GM21619 (cell line): ENCODE results near the gene CPXM1.
"Not testable (repeated sequence)": the region's sequence is repeated elsewhere in the genome, so short reads cannot be mapped to it uniquely, and the experiment has no call there.

Experiments used
- ATAC-seq: cut with Tn5 transposase; IDR thresholded peaks from one replicate; pipeline ENCODE4 v1.9.1; 2021; ENCODE audit not compliant: unreplicated experiment

CPXM1 gene

DNA sequence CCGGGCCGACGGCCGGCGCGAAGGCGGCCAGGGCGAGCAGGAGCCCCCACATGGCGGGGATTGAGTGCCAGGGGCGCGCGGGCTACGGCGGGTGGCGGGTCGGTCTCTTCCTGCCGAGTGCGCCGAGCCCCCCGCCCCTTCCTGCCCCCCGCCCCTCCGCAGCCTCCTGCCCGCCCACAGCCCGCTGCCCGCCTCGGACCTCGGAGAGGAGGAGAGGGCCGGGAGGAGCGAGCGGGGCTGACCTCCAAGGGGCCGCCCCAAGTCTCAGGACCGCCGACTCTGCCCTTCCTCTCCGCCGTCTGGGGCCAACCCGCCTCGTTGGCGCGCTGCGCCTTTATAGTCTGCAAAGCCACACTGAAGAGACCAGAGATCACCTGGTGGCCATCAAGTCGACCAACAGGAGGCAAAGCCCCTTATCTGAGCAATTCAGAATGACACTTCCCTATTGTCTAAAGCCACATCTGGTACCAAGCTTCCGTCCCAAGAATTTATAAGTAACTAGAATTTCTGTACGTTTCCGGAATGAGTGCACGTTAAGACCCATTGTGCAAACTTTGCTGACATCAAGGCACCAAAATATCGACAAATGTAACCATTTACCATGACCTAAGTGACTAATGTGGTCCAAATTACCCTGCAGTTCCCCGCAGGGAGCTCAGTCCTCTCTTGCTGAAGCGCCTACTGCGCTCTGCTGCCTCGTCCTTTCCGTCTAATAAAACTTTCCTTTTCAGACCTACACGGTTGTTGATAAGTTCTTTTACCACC, at the start of gene CPXM1:
Gene CPXM1, minus strand, starts transcription at position 107 of the 765 bp plus-strand sequence. Its CDS starts 55 bp downstream, at position 52.
- peak; percentile 54 for ATAC-seq

DNA sequence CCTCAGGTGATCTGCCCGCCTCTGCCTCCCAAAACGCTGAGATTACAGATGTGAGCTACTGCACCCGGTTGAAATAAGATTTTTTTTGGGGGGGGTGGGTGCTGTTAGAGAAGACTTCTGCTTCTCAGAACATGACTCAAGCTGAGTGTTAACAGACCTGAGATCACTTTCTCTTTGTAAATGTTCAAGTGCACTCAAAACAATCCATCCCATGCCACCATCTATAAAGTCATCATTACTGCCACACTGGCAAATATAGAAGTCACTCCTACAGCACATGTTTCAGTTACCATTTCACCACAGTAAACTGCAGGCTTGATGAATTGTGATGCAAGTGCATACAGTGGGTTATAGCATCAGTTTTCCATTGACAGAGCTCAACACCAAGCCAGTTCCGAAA, 49.1 kb upstream of the CPXM1 start:
- no peak for ATAC-seq

DNA sequence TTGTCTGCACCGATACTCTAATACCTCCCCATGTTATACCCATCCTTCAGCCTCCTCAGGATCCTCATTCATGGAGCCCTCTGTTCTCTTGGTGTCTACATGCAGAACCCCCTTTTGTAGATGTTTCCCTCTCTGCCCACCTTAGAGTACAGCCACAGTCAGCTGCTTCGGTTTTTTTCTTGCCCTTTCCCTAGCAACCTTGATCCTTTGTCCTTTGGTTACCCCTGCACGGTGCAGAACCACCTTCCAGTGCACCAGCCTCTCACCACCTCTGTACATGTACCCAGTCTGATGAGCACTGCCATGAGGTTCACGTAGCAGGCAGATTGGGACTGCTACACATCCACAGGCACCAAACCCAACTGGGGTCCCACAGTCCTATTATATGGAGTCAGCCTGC, 47.4 kb upstream of the CPXM1 start:
- ATAC-seq: no peak

DNA sequence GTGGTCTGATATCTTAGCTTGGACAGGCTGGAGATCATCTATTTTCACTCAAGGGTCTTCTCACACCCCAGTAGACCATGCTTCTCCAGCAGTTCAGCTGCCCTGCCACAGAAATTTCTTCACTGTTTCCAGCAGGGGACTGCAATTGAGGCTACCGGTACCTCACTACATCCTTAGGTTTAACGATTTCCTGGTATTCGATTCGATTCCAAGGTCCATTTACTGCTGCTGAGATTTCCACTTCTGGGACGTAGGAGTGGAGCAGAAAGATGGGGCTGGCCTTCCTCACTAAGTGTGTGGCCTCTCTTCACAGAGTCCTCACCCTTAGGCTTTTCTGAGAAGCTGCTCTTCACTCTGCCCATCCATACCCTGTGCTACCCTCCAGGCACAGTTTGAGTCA, 46.3 kb upstream of the CPXM1 start:
- ATAC-seq: no peak

DNA sequence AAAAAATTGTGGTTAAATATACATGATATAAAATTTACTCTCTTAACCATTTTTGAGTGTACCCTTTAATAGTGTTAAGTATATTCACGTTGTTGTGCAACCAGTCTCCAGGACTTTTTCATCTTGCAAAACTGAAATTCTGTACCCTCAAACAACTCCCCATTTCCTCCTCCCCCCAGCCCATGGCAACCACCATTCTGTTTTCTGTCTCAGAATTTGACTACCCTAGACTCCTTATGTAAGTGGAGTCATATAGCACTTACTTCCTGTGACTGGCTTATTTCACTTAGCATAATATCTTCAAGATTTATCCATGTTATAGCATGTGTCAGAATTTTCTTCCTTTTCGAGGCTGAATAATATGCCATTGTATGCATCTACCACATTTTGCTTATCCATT, 45.2 kb upstream of the CPXM1 start:
- ATAC-seq: no peak

DNA sequence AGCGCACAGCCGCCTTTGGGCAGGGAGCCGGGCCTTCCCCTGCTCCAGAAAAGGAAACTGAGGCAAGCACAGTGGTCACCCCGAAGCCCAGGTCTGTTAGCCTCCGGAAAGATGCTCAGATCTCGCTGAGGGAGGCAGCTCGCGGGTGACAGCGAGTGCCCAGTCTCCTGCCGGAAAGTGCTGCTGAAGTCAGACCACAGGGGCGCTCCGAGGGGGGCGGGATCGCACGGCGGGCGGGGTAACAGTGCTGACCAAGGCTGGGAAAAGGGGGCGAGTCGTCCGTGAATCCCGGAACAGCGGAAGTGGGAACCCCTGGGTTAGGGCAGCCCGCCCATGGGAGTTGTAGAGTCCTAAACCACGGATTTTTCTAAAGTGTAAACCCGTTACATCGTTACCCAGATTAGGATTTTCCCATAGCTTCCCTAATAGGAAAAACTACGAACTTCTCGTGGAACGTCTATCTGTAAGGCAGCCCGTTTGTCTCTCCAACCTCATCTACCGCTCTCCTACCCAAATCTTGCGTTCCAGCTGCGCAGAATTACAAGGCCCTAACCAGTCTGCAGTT, 40.6 kb upstream of the CPXM1 start:
- ATAC-seq: peak; percentile 31

DNA sequence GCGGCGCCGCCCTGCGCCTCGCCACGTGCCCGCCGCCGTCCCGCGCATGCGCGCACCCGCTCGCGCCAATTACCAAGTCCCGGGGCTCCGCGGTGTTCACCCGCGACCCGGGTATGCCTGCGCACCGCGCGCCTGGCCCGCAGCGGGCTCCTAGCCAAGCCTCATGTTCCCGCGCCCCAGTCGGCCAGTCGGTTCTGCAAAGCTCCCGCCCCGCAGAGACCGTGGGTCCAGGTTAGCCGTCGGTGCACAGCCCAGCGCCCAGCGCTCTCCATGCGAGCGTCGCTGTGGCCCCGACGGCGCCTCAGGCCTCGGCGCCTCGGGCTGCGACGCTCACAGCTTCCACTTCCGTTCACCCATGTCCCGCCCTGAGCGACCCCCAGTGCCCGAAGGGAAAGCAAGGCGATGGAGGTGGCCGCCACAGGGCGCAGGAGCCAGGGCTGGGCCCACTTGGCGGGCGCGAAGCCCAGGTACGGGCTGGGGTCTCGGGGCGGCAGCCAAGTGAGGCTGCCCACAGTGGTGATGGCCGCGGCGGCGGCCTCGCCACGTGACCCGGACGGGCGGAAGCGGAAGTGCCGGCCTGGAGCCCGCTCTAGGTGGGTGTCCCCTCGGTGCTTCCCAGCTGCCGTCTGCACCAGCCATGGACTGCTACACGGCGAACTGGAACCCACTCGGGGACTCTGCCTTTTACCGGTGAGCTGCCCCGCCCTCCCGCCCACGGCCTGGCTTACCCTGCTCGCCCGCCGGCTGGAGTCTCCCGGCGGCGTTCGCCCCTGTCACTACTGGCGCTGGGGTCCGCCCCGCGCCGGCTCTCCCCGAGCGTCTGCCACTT, 39.9 kb upstream of the CPXM1 start, which contains the start of the genes PCED1A and VPS16:
Gene PCED1A, minus strand, starts transcription at position 518 of the 829 bp plus-strand sequence. CDS start 743 bp downstream, outside the sequence.
Gene VPS16, plus strand, starts transcription at position 608 of the 829 bp plus-strand sequence. Its CDS starts 30 bp downstream, at position 638.
- ATAC-seq: peak; percentile 96

DNA sequence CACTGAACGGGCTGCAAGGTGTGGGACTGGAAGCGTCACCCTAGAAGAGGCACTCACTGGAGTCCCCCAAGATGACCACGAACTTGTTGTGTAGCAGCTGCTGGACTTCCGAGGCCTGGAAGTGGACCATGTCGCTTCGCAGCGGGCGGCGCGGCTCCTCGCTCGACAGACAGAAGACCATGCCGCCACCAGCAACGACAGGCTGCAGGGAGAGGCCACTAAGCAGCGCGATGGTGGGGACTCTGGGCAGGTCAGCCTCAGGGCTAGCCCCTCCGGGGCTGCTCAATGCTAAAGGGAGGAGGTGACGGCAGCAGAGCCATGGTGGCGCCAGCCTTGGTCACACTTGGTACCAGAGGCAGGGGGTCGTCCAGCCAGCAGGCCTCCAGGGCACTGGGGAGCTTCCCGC, 39.3 kb upstream of the CPXM1 start:
- ATAC-seq: no peak

DNA sequence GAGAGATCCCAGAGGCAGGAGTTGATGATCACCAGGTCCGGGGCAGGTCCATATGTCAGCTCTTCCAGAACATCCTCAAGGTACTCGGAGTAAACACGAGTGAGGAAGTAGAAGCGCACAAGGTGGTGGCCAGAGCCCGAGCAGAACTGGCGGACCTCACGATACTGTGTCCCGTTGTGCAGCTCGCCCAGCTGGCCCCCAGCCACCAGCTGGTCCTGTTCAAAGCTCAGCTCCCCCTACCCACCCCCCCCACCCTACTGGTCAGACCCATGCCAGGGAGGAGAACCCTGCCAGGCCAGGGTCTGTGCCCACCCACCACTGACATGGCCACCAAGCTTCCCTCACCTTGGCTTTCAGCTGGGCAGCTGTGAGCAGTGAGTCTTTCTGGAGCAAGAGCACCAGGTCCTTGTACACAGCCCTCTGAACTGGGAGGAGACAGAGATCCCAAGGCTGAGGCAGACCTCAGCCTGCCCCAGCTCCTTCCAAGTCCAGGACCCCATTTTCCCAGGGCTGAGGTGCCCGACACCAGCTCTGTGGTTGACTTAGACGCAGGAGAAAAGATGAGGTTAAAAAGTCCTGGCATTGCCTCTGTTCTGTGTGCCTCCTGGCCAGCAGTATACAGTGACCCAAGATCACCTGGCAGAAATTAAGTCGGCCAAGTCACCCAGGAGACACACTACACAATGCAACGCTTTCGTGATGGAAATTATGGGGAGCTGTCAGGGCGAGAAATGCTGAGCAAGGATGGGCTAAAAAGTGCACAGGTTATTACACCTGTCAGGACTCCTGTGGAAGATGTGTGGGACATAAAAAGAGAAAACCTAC, 38.6 kb upstream of the CPXM1 start:
- no peak for ATAC-seq

DNA sequence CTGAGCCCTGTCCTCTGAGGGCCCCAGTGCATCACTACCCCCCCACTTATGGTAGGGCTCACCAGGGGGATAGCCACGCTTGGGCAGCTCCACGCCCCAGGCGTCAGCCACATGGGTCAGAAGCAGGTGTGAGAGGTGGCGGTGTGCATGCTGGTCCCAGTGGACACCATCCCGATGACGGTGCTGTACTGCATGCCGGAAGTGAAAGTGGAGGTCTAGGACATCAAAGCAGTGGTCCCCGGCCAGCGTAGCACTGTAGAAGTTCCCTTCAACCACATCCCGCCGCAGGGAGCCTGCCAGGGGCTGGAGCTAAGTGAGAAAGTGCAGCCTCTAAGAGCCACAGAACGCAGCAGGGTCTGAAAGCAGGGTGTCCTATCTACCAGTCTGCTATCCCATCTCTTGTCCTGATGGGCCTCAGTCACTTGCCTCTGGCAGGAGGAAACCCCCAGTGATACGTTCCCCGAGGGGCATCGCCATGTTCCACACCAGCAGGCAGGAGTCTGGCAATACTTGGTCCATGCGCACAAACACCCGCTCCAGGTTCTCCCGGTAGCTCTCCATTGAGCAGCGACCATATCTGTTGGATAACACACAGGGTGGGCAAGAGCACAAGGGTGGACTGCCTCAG, 37.9 kb upstream of the CPXM1 start:
- ATAC-seq: no peak

DNA sequence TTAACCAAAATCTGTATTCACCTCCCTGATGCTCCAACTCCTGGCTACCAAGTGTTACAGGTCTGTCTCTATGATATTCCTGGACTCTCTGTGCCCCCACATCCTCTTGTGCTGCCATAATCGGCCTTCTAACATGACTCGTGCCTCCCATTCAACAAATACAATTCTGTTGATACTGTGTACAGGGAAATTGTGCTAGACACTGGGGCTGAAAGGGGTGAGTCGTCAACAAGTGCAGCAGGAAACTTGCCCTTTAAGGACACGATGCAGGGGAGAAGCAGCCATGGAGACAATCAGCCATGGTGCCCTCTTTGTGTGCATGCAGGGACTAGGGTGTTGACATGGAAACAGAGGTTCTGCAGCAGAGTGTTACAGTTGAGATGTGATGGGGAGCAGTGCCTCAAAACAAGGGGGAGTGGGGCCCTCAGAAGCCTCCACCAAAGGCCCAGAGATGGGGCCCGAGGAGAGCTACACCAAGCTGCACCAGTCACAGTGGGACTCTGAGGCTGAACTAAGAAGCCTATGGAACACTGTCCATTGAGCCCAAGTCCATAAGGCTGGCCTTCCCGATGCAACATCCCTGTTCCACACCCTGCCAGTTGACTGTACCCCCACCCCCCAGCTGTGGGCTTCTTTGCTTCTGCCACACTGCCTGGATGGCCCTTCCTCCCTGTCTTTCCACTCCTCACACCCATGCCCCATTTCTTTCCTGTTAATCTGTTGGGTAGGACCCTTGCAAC, 37.0 kb upstream of the CPXM1 start:
- no peak for ATAC-seq

DNA sequence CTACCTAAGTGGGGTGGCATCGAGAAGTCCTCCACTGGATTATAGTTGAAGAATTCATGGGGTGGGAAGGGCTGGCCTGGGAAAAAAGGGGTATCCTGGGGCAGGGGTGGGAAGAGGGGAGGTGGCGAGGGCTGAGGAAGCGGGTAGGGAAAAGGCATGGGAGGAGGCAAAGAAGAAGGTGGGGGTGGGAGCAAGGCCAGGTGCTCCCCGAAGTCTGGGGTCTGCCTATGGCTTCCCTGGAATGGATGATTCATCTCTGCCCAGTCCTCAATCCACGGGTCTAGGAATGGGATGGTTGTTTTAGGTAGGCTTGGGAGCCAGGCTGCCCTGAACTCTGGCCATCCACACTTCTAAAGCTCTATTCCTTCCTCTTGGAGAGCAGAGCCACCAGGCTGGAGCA, 35.6 kb upstream of the CPXM1 start:
- ATAC-seq: no peak

DNA sequence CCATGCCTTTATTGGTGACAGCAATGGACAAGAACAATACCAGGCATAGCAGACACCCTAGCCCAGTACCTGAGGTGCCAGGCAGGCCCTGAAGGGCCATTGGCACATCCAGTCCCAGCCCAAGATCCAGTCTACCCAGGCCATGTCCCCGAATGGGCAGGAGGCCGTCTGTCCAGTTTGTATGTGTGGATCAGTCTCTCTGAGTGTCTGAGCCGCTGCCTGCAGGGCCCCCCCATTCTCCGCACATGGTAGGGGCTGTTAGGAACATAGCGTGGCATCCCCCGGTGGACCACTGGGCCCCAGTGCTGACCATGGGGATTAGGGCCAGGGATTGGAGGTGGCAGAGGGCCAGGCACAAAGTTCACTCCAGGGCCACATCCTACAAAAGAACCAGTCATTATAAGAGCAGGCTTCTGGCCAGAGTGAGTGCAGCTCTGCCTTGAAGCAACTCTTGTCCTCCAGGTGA, 34.9 kb upstream of the CPXM1 start:
- ATAC-seq: no peak

DNA sequence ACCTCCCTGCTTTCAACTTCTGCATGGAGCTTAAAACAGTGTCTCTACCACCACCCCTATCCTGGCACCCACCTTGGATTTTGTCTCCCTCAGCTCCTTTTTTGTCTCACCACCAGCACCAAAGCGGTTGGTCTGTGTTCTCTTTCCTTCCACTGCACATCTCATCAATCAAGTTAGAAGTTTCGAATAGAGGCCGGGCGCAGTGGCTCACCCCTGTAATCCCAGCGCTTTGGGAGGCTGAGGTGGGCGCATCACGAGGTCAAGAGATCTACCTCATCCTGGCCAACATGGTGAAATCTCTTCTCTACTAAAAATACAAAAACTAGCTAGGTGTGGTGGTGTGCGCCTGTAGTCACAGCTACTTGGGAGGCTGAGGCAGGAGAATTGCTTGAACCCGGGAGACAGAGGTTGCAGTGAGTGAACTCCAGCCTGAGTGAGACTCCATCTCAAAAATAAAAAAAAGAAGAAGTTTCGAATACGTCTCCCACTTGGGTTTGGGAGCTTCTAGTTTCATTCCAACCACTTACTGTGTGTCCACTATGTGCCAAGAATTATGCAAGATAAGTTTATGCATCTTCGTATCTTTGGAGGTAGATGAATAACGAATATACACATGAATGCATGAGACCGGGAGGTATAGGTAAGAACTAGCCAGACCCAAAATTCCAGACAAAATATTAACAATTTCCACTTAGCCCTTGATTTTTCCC, 34.1 kb upstream of the CPXM1 start:
- no peak for ATAC-seq

DNA sequence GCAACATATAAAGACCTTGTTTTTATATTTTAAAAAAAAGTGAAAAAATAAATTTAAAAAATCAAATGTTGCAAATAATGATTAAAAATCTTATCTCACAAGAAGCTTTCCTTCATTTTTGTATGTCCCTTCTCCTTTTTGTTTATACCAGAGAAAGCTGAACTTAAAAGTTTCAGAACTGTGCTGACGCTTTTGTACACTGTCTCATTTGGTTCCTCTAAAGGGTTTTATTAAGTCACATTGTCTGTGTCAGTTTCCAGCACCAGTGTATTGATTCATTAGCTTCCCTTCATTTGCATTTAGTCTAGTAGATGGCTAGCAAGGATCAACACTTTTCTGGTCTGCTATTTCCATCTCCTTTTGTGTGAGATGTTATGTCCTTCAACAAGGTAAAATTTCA, 33.3 kb upstream of the CPXM1 start:
- no peak for ATAC-seq

DNA sequence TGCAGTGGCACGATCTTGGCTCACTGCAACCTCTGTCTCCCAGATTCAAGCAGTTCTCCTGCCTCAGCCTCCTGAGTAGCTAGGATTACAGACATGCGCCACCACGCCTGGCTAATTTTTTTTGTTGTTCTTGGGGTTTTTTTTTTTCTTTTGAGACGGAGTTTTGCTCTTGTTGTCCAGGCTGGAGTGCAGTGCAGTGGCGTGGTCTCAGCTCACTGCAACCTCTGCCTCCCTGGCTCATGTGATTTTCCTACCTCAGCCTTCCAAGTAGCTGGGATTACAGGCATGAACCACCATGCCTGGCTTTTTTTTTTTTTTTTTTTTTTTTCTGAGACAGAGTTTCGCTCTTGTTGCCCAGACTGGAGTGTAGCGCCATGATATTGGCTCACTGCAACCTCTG, 30.8 kb upstream of the CPXM1 start:
- not testable (repeated sequence) for ATAC-seq

DNA sequence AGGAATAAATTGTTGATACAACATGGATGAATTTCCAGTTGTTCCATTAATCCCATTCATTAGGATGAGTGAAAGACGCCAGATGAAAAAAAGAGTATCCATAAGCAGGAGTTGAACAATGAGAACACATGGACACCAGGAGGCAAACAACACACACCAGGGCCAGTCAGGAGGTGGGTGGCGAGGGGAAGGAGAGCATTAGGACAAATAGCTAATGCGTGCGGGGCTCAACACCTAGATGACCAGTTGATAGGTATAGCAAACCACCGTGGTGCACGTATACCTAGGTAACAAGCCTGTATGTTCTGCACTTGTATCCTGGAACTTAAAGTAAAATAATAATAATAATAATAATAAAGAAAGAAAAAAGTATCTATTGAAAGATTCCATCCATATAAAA, 28.9 kb upstream of the CPXM1 start:
- no peak for ATAC-seq

DNA sequence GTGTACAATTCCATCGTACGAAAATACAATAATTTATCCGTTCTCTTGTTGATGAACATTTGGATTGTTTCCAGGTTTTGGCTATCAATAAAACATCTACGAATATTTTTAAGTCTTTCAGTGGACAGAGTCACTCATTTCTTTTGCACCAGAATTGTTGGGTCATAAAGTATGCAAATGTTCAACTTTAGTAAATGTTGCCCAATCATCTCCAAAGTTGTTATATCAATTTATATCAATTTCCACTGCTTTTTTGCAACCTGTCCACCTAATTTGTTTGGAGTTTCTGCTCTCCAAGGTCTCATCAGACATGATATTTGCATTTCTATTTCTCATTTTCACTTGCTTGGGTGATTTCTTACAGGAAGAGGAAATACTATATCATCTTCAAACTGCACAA, 26.2 kb upstream of the CPXM1 start:
- no peak for ATAC-seq

DNA sequence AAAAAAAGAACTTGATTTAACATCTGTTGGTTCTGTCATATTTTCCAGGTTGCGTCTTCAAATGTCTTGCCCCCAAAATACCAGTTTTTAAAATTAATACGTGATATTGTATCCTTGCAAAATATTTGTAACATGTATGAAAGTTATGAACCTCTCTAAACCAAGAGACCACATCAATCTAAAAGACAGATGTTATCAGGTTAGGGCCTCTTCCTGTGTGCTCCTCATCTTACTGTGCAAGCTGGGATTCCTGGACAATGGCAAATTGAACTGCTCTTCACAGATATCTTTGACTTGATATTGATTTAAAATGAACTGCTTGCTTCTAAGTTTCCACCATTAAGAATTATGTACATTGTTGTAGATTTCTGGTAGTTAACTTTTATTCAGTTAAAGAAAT, 25.3 kb upstream of the CPXM1 start:
- no peak for ATAC-seq
